CD8-positive, alpha-beta memory T cell (primary cell): ENCODE data around the gene KCTD8. TPM values are rescaled to one million over a fixed set of nuclear protein-coding genes. Genes with fewer than 3 reads are reported as not detected.
"Not testable (repeated sequence)": the region's sequence is repeated elsewhere in the genome, so short reads cannot be mapped to it uniquely, and the experiment has no call there.

ENCODE experiments used
- CTCF ChIA-PET: fragments of 350-600 bp; sonication (Branson Sonifier 250); formaldehyde crosslinking; loops from one replicate; lab custom pipeline; 2021; ENCODE audit warnings: antibody characterized with exemption; lab: Charles Lee
- POLR2A ChIA-PET: fragments of 350-600 bp; sonication (Branson Sonifier 250); formaldehyde crosslinking; loops from one replicate; lab custom pipeline; 2021; ENCODE audit warnings: antibody characterized with exemption; lab: Charles Lee
- DNase-seq, 5 donors: peaks; one replicate each; pipeline versions ENCODE4 v3.0.0 to v3.0.0-alpha.2; 2020 to 2022; ENCODE audit warnings: mixed read lengths in 1 of 5
- H3K27ac ChIP-seq: one replicate; pipeline ENCODE4 v1.7.0; 2013; ENCODE audit warnings: low read depth, mild to moderate bottlenecking, low read length, moderate library complexity
- H3K27me3 ChIP-seq: 2 replicates; pipeline ENCODE4 v1.7.0; 2013; ENCODE audit warnings: low read length, mild to moderate bottlenecking; ENCODE audit not compliant: insufficient read depth, poor library complexity, severe bottlenecking
- H3K36me3 ChIP-seq: 2 replicates; pipeline ENCODE4 v1.7.0; 2013; ENCODE audit warnings: mild to moderate bottlenecking, low read length, moderate library complexity; ENCODE audit not compliant: insufficient read depth
- H3K4me1 ChIP-seq: 2 replicates; pipeline ENCODE4 v1.7.0; 2013; ENCODE audit warnings: mild to moderate bottlenecking, low read length, moderate library complexity; ENCODE audit not compliant: insufficient read depth
- H3K4me3 ChIP-seq: 2 replicates; pipeline ENCODE4 v1.7.0; 2013; ENCODE audit warnings: mild to moderate bottlenecking, low read length
- H3K9me3 ChIP-seq: 2 replicates; pipeline ENCODE4 v1.7.0; 2013; ENCODE audit warnings: mild to moderate bottlenecking, low read length
- H3K27ac Mint-ChIP-seq, 8 donors: one replicate each; pipeline ENCODE4 v1.8.0; 2020 to 2021; ENCODE audit warnings: mixed read lengths in 8 of 8, mild to moderate bottlenecking in 6 of 8, inconsistent platforms in 3 of 8, moderate library complexity in 3 of 8
- H3K27me3 Mint-ChIP-seq, 2 donors: one replicate each; pipeline ENCODE4 v1.8.0; 2020 to 2021; ENCODE audit warnings: mixed read lengths in 2 of 2, mild to moderate bottlenecking in 1 of 2, moderate library complexity in 1 of 2
- H3K36me3 Mint-ChIP-seq, 3 donors: one replicate each; pipeline ENCODE4 v1.8.0; 2020 to 2021; ENCODE audit warnings: mixed read lengths in 3 of 3, inconsistent platforms in 1 of 3, mild to moderate bottlenecking in 1 of 3
- H3K4me1 Mint-ChIP-seq, 3 donors: one replicate each; pipeline ENCODE4 v1.8.0; 2020 to 2021; ENCODE audit warnings: mixed read lengths in 3 of 3, inconsistent platforms in 1 of 3, mild to moderate bottlenecking in 1 of 3
- H3K4me3 Mint-ChIP-seq, 7 donors: one replicate each; pipeline ENCODE4 v1.8.0; 2020 to 2021; ENCODE audit warnings: mixed read lengths in 7 of 7, mild to moderate bottlenecking in 6 of 7, moderate library complexity in 4 of 7, inconsistent platforms in 2 of 7
- H3K9me3 Mint-ChIP-seq, 5 donors: one replicate each; pipeline ENCODE4 v1.8.0; 2020 to 2022; ENCODE audit warnings: mixed read lengths in 5 of 5, mild to moderate bottlenecking in 3 of 5, moderate library complexity in 2 of 5, inconsistent platforms in 1 of 5
- polyA plus RNA-seq: library from polyadenylated mRNA; unstranded; fragments of 300-500 nt; fragmentation: Illumina TruSeq; gene quantifications from one replicate; pipeline ENCODE4 v1.2.3, GENCODE V29; 2021
- total RNA-seq, 2 experiments: library from RNA; stranded (reverse); gene quantifications; one replicate each; pipeline ENCODE4 v1.2.3, GENCODE V29; 2021

Gene KCTD8
- total and polyA plus RNA-seq, 3 experiments from 2014 or later: not detected

DNA sequence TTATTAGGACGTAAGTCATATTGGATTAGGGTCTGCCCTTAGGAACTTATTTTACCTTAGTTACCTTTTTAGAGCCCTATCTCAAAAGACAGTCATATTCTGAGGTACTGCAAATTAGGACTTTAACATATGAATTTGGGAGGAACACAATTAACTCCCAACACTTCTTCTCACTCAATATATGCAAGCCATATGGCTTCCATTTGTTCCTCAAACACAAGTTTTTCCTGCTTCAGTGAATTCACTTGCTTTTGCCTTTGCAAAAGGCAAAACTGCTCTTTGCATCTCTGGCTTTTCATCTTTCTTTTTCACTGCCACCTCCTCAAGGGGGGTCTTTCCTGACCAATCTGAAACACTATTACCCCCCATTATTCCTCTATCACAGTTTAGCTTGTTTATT, 220.3 kb downstream of the KCTD8 start:
- H3K36me3 ChIP-seq: no peaks in the 10 kb centered on the region
- POLR2A ChIA-PET: no interaction called here
- H3K27me3 ChIP-seq: no peaks in the 10 kb centered on the region
- H3K27ac ChIP-seq: no peak overlapping the region
- no peaks in the 10 kb centered on the region for H3K4me1 ChIP-seq
- H3K4me3 ChIP-seq: no peak overlapping the region
- no peak overlapping the region for H3K4me3 Mint-ChIP-seq
- H3K9me3 ChIP-seq: no peaks in the 10 kb centered on the region
- CTCF ChIA-PET: no interaction called here
- no peak overlapping the region for H3K27ac Mint-ChIP-seq
- H3K27me3 Mint-ChIP-seq: no peaks in the 10 kb centered on the region
- H3K36me3 Mint-ChIP-seq: no peaks in the 10 kb centered on the region
- no peak for DNase-seq
- H3K4me1 Mint-ChIP-seq: no peaks in the 10 kb centered on the region
- H3K9me3 Mint-ChIP-seq: peaks cover 0 to 16% (median 5%) of the 10 kb centered on the region in 5 donors

- Histone ChIP-seq H3K4me3 (no peak overlapping the region), H3K36me3 (no peaks in the 10 kb centered on the region), H3K27ac (no peak overlapping the region), H3K27me3 (no peaks in the 10 kb centered on the region), H3K4me1 (no peaks in the 10 kb centered on the region), H3K9me3 (no peaks in the 10 kb centered on the region)
- DNase-seq: no peak
- no peak overlapping the region for H3K4me3 Mint-ChIP-seq
- H3K36me3 Mint-ChIP-seq: no peaks in the 10 kb centered on the region
- peaks cover 0 to 7% (median 4%) of the 10 kb centered on the region in 5 donors for H3K9me3 Mint-ChIP-seq
- ChIA-PET CTCF (no interaction called here), POLR2A (no interaction called here)
- no peaks in the 10 kb centered on the region for H3K4me1 Mint-ChIP-seq
- no peaks in the 10 kb centered on the region for H3K27me3 Mint-ChIP-seq
- H3K27ac Mint-ChIP-seq: no peak overlapping the region
Measured at GRCh38 chr4:44221407-44221806, 227.2 kb downstream of the KCTD8 start.

DNA sequence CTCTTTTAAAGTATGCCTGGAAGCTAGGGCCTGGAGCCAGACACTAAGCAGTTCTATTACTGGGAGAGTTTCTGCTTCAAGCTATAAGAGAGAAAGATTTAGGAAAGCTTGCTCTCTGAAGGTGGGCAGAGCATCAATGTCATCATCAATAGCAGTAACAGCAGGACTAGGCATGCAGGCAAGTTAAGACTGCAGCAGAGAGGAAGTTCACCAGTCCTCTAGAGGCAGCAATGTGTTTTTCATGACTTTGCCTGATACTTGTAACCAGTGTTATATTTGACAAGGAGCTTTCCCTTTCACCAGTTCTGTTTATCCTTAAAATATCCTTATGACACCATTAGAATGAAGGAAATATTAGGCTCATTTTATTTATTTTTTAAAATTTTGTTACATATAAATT, 237.9 kb downstream of the KCTD8 start:
- Mint-ChIP-seq H3K4me3 (no peak overlapping the region), H3K9me3 (peaks cover 2 to 14% (median 2%) of the 10 kb centered on the region in 5 donors), H3K36me3 (no peaks in the 10 kb centered on the region), H3K27me3 (no peaks in the 10 kb centered on the region), H3K27ac (no peak overlapping the region), H3K4me1 (no peaks in the 10 kb centered on the region)
- no peak overlapping the region for H3K27ac ChIP-seq
- no peaks in the 10 kb centered on the region for H3K9me3 ChIP-seq
- ChIA-PET CTCF (no interaction called here), POLR2A (no interaction called here)
- no peak for DNase-seq
- no peaks in the 10 kb centered on the region for H3K4me1 ChIP-seq
- H3K27me3 ChIP-seq: no peaks in the 10 kb centered on the region
- no peak overlapping the region for H3K4me3 ChIP-seq
- no peaks in the 10 kb centered on the region for H3K36me3 ChIP-seq

DNA sequence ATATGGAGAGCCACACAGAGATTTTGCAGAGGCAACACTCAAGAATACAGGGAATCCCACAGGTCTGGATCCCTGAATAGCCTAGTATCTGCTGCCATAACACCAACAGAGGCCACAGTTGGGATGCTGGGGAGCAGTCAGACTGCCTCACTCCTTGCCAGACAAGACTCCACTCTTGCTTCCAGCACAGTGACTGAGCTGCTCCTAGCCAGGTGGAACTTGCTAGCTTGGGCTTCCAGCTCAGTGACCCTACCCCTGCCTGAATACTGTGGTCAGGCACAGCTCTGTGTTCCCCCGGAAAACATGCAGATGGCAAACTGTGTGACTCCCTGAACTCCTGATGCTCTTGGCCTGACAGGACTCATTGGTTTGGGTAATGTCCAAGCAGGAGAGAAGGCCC, 251.8 kb downstream of the KCTD8 start:
- Mint-ChIP-seq H3K9me3 (peaks cover 1 to 16% (median 8%) of the 10 kb centered on the region in 5 donors), H3K27me3 (no peaks in the 10 kb centered on the region), H3K27ac (no peak overlapping the region), H3K36me3 (no peaks in the 10 kb centered on the region), H3K4me3 (no peak overlapping the region), H3K4me1 (no peaks in the 10 kb centered on the region)
- CTCF ChIA-PET: no interaction called here
- Histone ChIP-seq H3K9me3 (no peaks in the 10 kb centered on the region), H3K4me1 (no peaks in the 10 kb centered on the region), H3K27me3 (no peaks in the 10 kb centered on the region), H3K36me3 (no peaks in the 10 kb centered on the region), H3K27ac (no peak overlapping the region), H3K4me3 (no peak overlapping the region)
- no peak for DNase-seq
- POLR2A ChIA-PET: no interaction called here

DNA sequence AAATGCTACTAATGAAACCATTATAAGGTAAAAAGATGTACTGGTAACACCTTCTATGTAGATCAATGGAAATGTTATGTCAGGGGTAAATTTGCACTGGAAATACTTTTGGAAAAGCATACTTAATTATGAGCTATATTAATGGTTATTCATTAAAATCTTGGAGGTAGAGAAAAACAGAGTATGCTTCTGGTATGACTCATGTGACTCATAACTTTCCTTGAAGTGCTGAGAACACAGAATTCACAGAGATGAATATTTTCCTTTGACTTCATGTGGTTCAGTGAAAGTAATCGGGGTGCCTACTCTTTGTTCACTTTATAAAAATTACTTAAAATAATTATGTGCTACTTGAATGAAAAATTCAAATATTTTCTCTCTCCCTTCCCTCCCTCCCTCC, 254.2 kb downstream of the KCTD8 start:
- H3K4me1 ChIP-seq: no peaks in the 10 kb centered on the region
- H3K4me3 ChIP-seq: no peak overlapping the region
- DNase-seq: no peak
- H3K4me3 Mint-ChIP-seq: no peak overlapping the region
- no peaks in the 10 kb centered on the region for H3K36me3 Mint-ChIP-seq
- no peaks in the 10 kb centered on the region for H3K27me3 ChIP-seq
- ChIA-PET POLR2A (no interaction called here), CTCF (no interaction called here)
- H3K4me1 Mint-ChIP-seq: no peaks in the 10 kb centered on the region
- H3K27ac Mint-ChIP-seq: no peak overlapping the region
- no peaks in the 10 kb centered on the region for H3K9me3 ChIP-seq
- no peaks in the 10 kb centered on the region for H3K36me3 ChIP-seq
- H3K27ac ChIP-seq: no peak overlapping the region
- no peaks in the 10 kb centered on the region for H3K27me3 Mint-ChIP-seq
- H3K9me3 Mint-ChIP-seq: peaks cover 5 to 18% (median 7%) of the 10 kb centered on the region in 5 donors

GRCh38 chr4:44186850-44187246, 261.8 kb downstream of the KCTD8 start:
- Mint-ChIP-seq H3K4me1 (no peaks in the 10 kb centered on the region), H3K9me3 (peaks cover 3 to 28% (median 7%) of the 10 kb centered on the region in 5 donors), H3K4me3 (no peak overlapping the region), H3K27me3 (no peaks in the 10 kb centered on the region), H3K27ac (no peak overlapping the region), H3K36me3 (no peaks in the 10 kb centered on the region)
- no peaks in the 10 kb centered on the region for H3K9me3 ChIP-seq
- POLR2A ChIA-PET: no interaction called here
- no peaks in the 10 kb centered on the region for H3K27me3 ChIP-seq
- CTCF ChIA-PET: no interaction called here
- no peak overlapping the region for H3K27ac ChIP-seq
- H3K4me3 ChIP-seq: no peak overlapping the region
- no peaks in the 10 kb centered on the region for H3K4me1 ChIP-seq
- DNase-seq: no peak
- H3K36me3 ChIP-seq: no peaks in the 10 kb centered on the region

DNA sequence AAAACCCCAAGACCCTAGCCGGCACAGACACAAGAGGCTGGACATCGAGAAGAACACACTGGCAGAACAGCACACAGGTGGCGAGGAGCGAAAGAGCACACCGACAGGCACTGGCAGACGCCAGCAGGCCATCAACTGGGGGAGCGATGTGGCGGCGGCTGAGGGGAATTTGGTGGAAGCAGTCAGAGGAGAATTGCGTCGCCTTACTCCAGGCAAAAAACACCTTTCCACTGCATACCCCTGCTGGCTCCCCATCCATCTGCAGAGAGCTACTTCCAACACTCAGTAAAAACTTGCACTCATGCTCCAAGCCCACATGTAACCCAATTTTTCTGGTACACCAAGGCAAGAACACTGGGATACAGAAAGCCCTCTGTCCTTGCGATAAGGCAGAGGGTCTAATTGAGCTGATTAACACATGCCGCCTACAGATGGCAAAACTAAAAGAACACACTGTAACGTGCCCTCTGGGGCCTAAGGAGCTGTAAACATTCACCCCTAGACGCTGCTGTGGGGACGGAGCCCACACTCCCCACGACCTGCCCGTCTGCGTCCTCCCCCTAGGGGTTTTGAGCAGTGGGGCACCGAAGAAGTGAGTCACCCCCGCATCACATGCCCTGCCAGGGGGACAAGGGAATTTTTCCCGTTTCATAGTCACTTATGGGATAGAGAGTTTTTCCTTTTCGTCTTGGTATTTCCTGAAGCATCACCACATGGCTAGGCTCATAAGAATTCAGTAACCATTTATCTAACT, 262.3 kb downstream of the KCTD8 start:
- Mint-ChIP-seq H3K9me3 (peaks cover 0 to 26% (median 4%) of the 10 kb centered on the region in 5 donors), H3K4me3 (no peak overlapping the region), H3K27me3 (no peaks in the 10 kb centered on the region), H3K36me3 (no peaks in the 10 kb centered on the region), H3K27ac (no peak overlapping the region), H3K4me1 (no peaks in the 10 kb centered on the region)
- POLR2A ChIA-PET: no interaction called here
- Histone ChIP-seq H3K4me1 (no peaks in the 10 kb centered on the region), H3K9me3 (no peaks in the 10 kb centered on the region), H3K27ac (no peak overlapping the region), H3K36me3 (no peaks in the 10 kb centered on the region), H3K27me3 (no peaks in the 10 kb centered on the region), H3K4me3 (no peak overlapping the region)
- DNase-seq: no peak
- CTCF ChIA-PET: no interaction called here

- CTCF ChIA-PET, H3K27me3 ChIP-seq, H3K4me3 ChIP-seq, H3K9me3 Mint-ChIP-seq, H3K27ac Mint-ChIP-seq, H3K4me1 ChIP-seq, H3K36me3 Mint-ChIP-seq, H3K4me3 Mint-ChIP-seq, H3K27me3 Mint-ChIP-seq, H3K36me3 ChIP-seq, DNase-seq, POLR2A ChIA-PET, H3K27ac ChIP-seq, H3K9me3 ChIP-seq, H3K4me1 Mint-ChIP-seq: not testable (repeated sequence)
Measured at GRCh38 chr4:44181491-44182349, 266.9 kb downstream of the KCTD8 start.
